Mesangial cell (primary cell): ENCODE measurements around the gene NOBOX. TPM values are rescaled to one million over a fixed set of nuclear protein-coding genes. Genes with fewer than 3 reads are reported as not detected.

ENCODE experiments used
- total RNA-seq: library from RNA; depleted of rRNA; stranded (reverse); fragments of >200 nt; gene quantifications from 2 replicates; pipeline ENCODE4 v1.2.3, GENCODE V29; 2015

The NOBOX gene
- not detected in 2 replicates for total RNA-seq

GRCh38 chr7:144403649-144404061, at the start of gene NOBOX:
NOBOX (minus strand) TSS chr7:144403693.

GRCh38 chr7:144355176-144355822, 48.2 kb downstream of the NOBOX start, which contains the start of gene ARHGEF5:
ARHGEF5 (plus strand) TSS chr7:144355402; CDS start chr7:144362670, 7,268 bp downstream.

Other genes starting within 250 kb of the NOBOX start
- 0.65 and 1.6 TPM in 2 replicates for gene CTAGE4, start 220.2 kb downstream of the NOBOX start, total RNA-seq
- gene ARHGEF35, start 207.9 kb downstream of the NOBOX start, total RNA-seq: 1.5 and 3.8 TPM in 2 replicates
- under 0.01 and 0.49 TPM in 2 replicates for gene OR2A42, start 164.1 kb downstream of the NOBOX start, total RNA-seq
- gene OR2A7, start 138.9 kb downstream of the NOBOX start, total RNA-seq: 1.1 and 2.2 TPM in 2 replicates
- 0.38 and 1.6 TPM in 2 replicates for gene CTAGE8, start 134.4 kb downstream of the NOBOX start, total RNA-seq
- gene OR2A1, start 91.3 kb downstream of the NOBOX start, total RNA-seq: 0.13 and 0.33 TPM in 2 replicates
- gene ARHGEF5, start 48.3 kb downstream of the NOBOX start, total RNA-seq: 16.1 and 25.6 TPM in 2 replicates